GM13977 (cell line): Measurements from ENCODE around the gene TRAPPC5.

ENCODE experiments used
- DNase-seq: peaks from one replicate; pipeline ENCODE4 v3.0.0; 2012; ENCODE audit warnings: low spot score
- CTCF ChIP-seq: IDR thresholded peaks from 2 replicates; pipeline ENCODE4 v1.5.1; 2012; ENCODE audit warnings: mild to moderate bottlenecking, control low read depth; ENCODE audit not compliant: insufficient read depth; ENCODE audit errors: extremely low read depth, missing control alignments
- in situ Hi-C: fragments of 300-500 bp; cut with MboI; formaldehyde crosslinking; loops from one replicate; pipeline ENCODE4 v1.12.0; 2022; ENCODE audit warnings: low sequenced_read_pairs, low pct_unique_long_range_greater_than_20kb, mixed read lengths, inconsistent platforms; ENCODE audit not compliant: unreplicated experiment

The TRAPPC5 gene

GRCh38 chr19:7680606-7681339, at the start of gene TRAPPC5:
Gene TRAPPC5, plus strand, starts transcription at chr19:7680833. Its CDS starts 1,421 bp downstream, at chr19:7682254.
- DNase-seq, result peak; percentile 94
- in situ Hi-C loops, result no loop called here
- TF ChIP-seq CTCF, result peak; percentile 99

- TF ChIP-seq CTCF, result no peak
- in situ Hi-C loops, result no loop called here
- no peak for DNase-seq
Observed at GRCh38 chr19:7631577-7631976, 49.1 kb upstream of the TRAPPC5 start.

GRCh38 chr19:7632340-7633203, 48.1 kb upstream of the TRAPPC5 start:
- no peak for DNase-seq
- in situ Hi-C loops, result no loop called here
- TF ChIP-seq CTCF, result no peak

- no peak for TF ChIP-seq CTCF
- in situ Hi-C loops, result no loop called here
- DNase-seq, result no peak
Observed at GRCh38 chr19:7633698-7634097, 46.9 kb upstream of the TRAPPC5 start, which contains the start of gene PCP2. Gene PCP2, minus strand, starts transcription at chr19:7633719. Its CDS starts 262 bp downstream, at chr19:7633457.

GRCh38 chr19:7635670-7636069, 45.0 kb upstream of the TRAPPC5 start:
- in situ Hi-C loops, result no loop called here
- no peak for DNase-seq
- TF ChIP-seq CTCF, result no peak

GRCh38 chr19:7636317-7636690, 44.3 kb upstream of the TRAPPC5 start:
- in situ Hi-C loops, result no loop called here
- DNase-seq, result no peak
- TF ChIP-seq CTCF, result no peak
